Loucy (cell line): ENCODE measurements around the gene CDK15.

Source experiments
- H2AFZ ChIP-seq: fragments of 200-600 bp; sonication (generic); 2 replicates; pipeline ENCODE4 v1.6.0; 2016; ENCODE audit warnings: antibody characterized with exemption, mild to moderate bottlenecking, low read length, moderate library complexity
- H3F3A ChIP-seq: fragments of 200-600 bp; 2 replicates; pipeline ENCODE4 v1.6.0; 2016; ENCODE audit warnings: antibody characterized with exemption, low read depth, mild to moderate bottlenecking
- H3K27me3 ChIP-seq: fragments of 200-600 bp; sonication (generic); 2 replicates; pipeline ENCODE4 v1.6.1; 2014; ENCODE audit warnings: low read length, mild to moderate bottlenecking; ENCODE audit not compliant: insufficient read depth, poor library complexity, severe bottlenecking
- H3K36me3 ChIP-seq: fragments of 200-600 bp; sonication (generic); 2 replicates; pipeline ENCODE4 v1.6.1; 2016; ENCODE audit warnings: low read length; ENCODE audit not compliant: insufficient read depth
- H3K4me1 ChIP-seq: fragments of 200-600 bp; sonication (generic); 2 replicates; pipeline ENCODE4 v1.5.1; 2014; ENCODE audit warnings: low read length, mild to moderate bottlenecking; ENCODE audit not compliant: insufficient read depth, poor library complexity, severe bottlenecking
- H3K4me2 ChIP-seq: fragments of 200-600 bp; sonication (generic); 2 replicates; pipeline ENCODE4 v1.6.0; 2014; ENCODE audit warnings: antibody characterized with exemption, low read length, low read depth, mild to moderate bottlenecking; ENCODE audit not compliant: poor library complexity, severe bottlenecking
- H3K4me3 ChIP-seq: fragments of 200-600 bp; sonication (generic); 2 replicates; pipeline ENCODE4 v1.5.1; 2014; ENCODE audit warnings: low read length, mild to moderate bottlenecking, mixed read lengths; ENCODE audit not compliant: poor library complexity, severe bottlenecking
- H3K79me2 ChIP-seq: fragments of 200-600 bp; sonication (generic); 2 replicates; pipeline ENCODE4 v1.6.1; 2014; ENCODE audit warnings: low read length; ENCODE audit not compliant: insufficient read depth
- H3K9ac ChIP-seq: fragments of 200-600 bp; sonication (generic); 2 replicates; pipeline ENCODE4 v1.6.0; 2014; ENCODE audit warnings: mild to moderate bottlenecking, low read depth, low read length, moderate library complexity; ENCODE audit not compliant: poor library complexity, severe bottlenecking
- H3K9me2 ChIP-seq: fragments of 200-600 bp; sonication (generic); replicated peaks from 2 replicates; pipeline ENCODE4 v1.6.1; 2016; ENCODE audit warnings: low read depth, low read length, mixed read lengths
- H3K9me3 ChIP-seq: fragments of 200-600 bp; sonication (generic); 2 replicates; pipeline ENCODE4 v1.6.1; 2014; ENCODE audit warnings: mild to moderate bottlenecking, antibody characterized with exemption, low read length, low read depth; ENCODE audit not compliant: insufficient read depth
- H4K20me1 ChIP-seq: fragments of 200-600 bp; sonication (generic); 2 replicates; pipeline ENCODE4 v1.6.0; 2014; ENCODE audit warnings: antibody characterized with exemption, low read length, mild to moderate bottlenecking; ENCODE audit not compliant: insufficient read depth, poor library complexity, severe bottlenecking
- CTCF ChIP-seq: fragments of 200-600 bp; sonication (generic); conservative IDR thresholded peaks from 2 replicates; pipeline ENCODE4 v1.5.1; 2014; ENCODE audit warnings: mild to moderate bottlenecking, antibody characterized with exemption, low read length
- EZH2phosphoT487 ChIP-seq: fragments of 200-600 bp; IDR thresholded peaks from 2 replicates; pipeline ENCODE4 v1.6.1; 2018; ENCODE audit warnings: antibody characterized with exemption, mild to moderate bottlenecking, moderate library complexity, borderline replicate concordance

The CDK15 gene

GRCh38 chr2:201768918-201769317, 37.4 kb upstream of the CDK15 start:
- TF ChIP-seq CTCF (no peak), EZH2phosphoT487 (no peak)
- Histone ChIP-seq H2AFZ (no peak overlapping the region), H3F3A (no peaks in the 10 kb centered on the region), H3K27me3 (no peaks in the 10 kb centered on the region), H3K4me1 (peaks cover 9% of the 10 kb centered on the region), H3K4me2 (no peak overlapping the region), H3K4me3 (no peak overlapping the region), H3K9ac (no peak overlapping the region), H3K9me2 (no peaks in the 10 kb centered on the region), H3K36me3 (peaks cover 4% of the 10 kb centered on the region; the same call in 1 of the 2 replicates), H3K79me2 (no peaks in the 10 kb centered on the region), H4K20me1 (no peaks in the 10 kb centered on the region), H3K9me3 (no peaks in the 10 kb centered on the region)

- no peak for TF ChIP-seq CTCF
- TF ChIP-seq EZH2phosphoT487, result no peak
- peaks cover 13% of the 10 kb centered on the region for H3K4me1 ChIP-seq
- no peak overlapping the region for H3K9ac ChIP-seq
- H3K79me2 ChIP-seq, result no peaks in the 10 kb centered on the region
- no peaks in the 10 kb centered on the region for H3K27me3 ChIP-seq
- no peaks in the 10 kb centered on the region for H3K9me3 ChIP-seq
- no peak overlapping the region for H3K4me2 ChIP-seq
- no peaks in the 10 kb centered on the region for H3F3A ChIP-seq
- H2AFZ ChIP-seq, result no peak overlapping the region
- no peaks in the 10 kb centered on the region for H3K9me2 ChIP-seq
- H3K4me3 ChIP-seq, result no peak overlapping the region
- peaks cover 4% of the 10 kb centered on the region; the same call in 1 of the 2 replicates for H3K36me3 ChIP-seq
- H4K20me1 ChIP-seq, result no peaks in the 10 kb centered on the region
Observed at GRCh38 chr2:201769666-201770373, 36.5 kb upstream of the CDK15 start.

GRCh38 chr2:201773990-201774389, 32.3 kb upstream of the CDK15 start:
- H2AFZ ChIP-seq, result no peak overlapping the region
- no peaks in the 10 kb centered on the region for H3F3A ChIP-seq
- H3K4me2 ChIP-seq, result no peak overlapping the region
- H3K9me3 ChIP-seq, result no peaks in the 10 kb centered on the region
- H3K4me1 ChIP-seq, result peaks cover 46% of the 10 kb centered on the region
- no peak overlapping the region for H3K4me3 ChIP-seq
- no peak overlapping the region for H3K9ac ChIP-seq
- no peaks in the 10 kb centered on the region for H3K36me3 ChIP-seq
- H3K79me2 ChIP-seq, result peaks cover 12% of the 10 kb centered on the region; the same call in 1 of the 2 replicates
- H3K9me2 ChIP-seq, result no peaks in the 10 kb centered on the region
- no peaks in the 10 kb centered on the region for H4K20me1 ChIP-seq
- H3K27me3 ChIP-seq, result no peaks in the 10 kb centered on the region
- TF ChIP-seq CTCF (no peak), EZH2phosphoT487 (no peak)
